Activated CD4-positive, CD25-positive, alpha-beta regulatory T cell (primary cell): ENCODE results near the gene HPS6.

Experiments used
- DNase-seq, 4 experiments: peaks; one replicate each; lab custom pipeline; 2025; lab: John Stamatoyannopoulos, UW

The HPS6 gene

GRCh38 chr10:102069071-102069470 lies 3.9 kb downstream of the HPS6 start:
- no peak for DNase-seq

- peak; percentile 45 to 73 (median 60) for DNase-seq
Observed at GRCh38 chr10:102072673-102073527, 7.8 kb downstream of the HPS6 start.

- DNase-seq, result no peak
Observed at GRCh38 chr10:102083541-102083940, 18.4 kb downstream of the HPS6 start.

- no peak for DNase-seq
Observed at GRCh38 chr10:102085336-102085735, 20.2 kb downstream of the HPS6 start.

DNA sequence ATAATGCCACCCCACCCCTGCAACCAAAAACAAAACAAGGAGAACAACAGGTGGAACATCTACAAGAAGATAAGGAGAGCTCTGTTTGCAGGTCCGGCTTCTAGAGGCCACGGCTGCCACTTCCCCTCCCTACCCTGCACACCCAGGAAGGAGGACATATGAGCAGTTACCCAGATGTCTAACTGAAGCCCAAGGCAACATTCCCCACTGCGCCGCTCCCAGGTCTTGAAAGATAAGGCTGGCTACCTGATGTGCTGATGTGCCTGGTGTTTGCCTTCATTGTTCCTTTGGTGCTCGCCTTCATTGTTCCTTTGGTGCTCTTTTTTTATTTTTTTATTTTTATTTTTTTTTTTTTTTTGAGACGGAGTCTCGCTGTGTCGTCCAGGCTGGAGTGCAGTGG lies 21.0 kb downstream of the HPS6 start:
- no peak for DNase-seq

DNA sequence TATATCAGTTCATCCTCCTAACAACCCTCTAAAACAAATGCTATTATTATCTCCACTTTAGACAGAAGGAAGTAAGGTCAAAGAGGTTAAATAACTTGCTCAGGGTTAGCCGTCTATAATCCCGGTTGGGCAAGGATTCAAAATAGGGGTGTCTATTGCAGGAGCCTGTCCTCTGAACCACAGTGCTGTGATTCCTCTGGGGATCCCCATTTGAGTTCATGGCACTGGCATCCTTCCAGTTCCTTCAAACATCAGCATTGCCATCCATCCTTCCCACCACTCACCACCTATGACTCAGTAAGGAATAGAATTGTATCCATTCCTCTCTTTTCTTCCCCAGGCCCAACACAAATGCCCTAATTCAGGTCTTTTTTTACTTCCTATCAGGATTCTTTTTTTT lies 25.6 kb downstream of the HPS6 start:
- no peak for DNase-seq

- DNase-seq, result no peak
Observed at GRCh38 chr10:102096449-102096848, 31.3 kb downstream of the HPS6 start.

- no peak for DNase-seq
Observed at GRCh38 chr10:102101152-102101551, 36.0 kb downstream of the HPS6 start.

- DNase-seq, result no peak
Observed at GRCh38 chr10:102102421-102102820, 37.3 kb downstream of the HPS6 start.

- DNase-seq, result no peak
Observed at GRCh38 chr10:102106998-102107397, 41.8 kb downstream of the HPS6 start.

- DNase-seq, result no peak
Observed at GRCh38 chr10:102109166-102110116, 44.3 kb downstream of the HPS6 start.

- DNase-seq, result no peak
Observed at GRCh38 chr10:102111276-102111675, 46.1 kb downstream of the HPS6 start.

DNA sequence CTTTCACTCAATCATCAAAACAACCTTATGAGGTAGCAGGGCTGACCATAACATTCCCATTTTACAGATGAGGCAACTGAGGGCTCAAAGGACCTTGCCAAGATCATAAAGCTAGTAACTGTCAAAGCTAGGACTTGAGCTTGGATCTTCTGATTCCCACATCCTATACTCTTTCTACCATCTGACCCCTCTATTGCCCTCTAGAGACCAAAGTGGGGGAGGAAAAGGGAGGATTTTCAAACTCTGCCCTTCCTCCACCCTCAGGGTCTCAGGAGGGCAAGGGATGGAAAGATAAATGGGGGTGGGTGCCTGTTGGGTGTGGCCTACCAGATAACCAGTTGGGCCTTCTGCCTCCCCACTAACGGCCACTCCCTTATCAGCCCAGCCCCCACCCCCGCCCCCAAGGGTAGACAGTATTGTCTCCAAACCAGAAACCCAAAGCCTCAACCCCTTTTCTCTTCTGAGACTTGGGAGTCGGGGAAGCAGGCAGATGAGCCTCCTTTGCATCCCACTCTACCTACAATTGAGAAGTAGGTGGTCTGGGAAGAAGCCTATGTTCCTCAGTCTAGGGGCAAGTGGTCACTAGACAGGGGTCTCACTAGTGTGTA lies 47.2 kb downstream of the HPS6 start:
- no peak for DNase-seq

DNA sequence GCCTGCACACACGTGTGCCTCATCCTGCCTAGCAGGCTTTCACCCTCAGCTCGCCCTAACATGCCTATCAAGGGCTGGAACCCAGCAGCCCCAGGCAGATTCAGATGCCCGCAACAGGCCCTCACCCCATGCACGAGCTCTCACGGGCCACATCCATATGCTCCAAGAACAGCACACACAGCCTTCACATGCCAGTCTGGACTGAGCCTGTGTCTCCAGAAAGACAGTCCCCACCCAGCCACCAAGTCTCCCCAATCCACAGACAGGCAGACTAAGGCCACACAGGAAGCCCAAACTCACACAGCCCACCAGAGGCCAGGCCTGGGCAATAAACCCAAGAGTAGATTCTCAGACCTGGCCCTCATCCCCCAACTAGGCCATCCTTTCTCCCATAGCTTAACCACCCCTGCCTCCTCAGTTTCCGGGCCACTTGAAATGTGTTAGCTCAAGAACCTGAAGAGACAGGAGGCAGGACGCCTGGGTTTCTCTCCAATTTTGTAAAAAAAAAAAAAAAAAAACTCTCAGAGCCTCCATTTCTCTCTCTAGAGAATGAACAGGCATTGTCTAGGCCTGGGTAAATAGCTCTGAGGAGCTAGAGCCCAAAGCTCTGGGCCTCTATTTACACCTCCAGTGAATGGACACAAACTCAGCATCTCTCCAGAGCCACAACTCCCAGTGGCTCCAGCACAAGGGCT lies 48.3 kb downstream of the HPS6 start:
- no peak for DNase-seq

DNA sequence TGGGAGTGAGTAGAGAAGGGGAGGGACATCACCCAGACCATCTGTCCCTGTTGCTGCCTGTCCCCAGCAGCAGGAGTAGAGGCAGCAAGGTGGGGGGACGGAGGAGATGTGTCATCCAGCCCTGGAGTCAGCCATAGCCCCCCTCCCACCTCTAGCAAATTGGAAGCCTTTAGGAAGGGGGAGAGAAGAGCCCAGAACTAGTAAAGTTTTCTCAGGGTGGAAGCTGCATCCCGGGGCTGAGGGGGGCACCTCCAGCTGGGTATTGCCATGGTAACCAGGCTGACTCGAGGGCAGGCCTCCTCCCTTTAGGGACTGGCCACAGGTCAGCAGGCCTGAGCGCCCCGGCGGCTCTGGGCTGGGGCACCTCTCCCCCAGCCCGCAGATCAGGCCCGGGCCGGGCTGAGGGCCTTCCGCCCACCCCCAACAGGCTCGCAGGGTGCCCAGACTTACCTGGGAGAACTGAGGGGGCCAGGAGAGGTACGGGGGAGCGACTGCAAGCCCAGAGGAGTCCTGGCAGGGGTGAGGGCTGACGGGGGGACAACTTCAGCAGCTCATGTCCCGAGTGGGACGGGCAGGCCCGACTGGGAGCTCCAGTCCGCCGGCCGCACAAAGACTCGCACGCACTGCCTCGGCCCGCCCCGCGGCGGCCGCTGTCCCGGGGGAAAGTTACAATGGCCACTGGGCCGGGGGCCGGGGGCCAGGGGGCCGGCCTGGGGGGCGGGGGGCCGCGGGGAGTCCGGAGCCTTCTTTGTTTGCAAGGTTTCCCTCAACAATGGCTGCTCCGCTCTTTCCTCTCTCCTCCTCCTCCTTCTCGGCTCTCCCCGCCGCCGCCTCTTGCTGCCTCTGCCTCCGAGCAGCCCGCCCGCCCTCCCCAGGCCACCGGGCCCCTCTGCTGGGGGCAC lies 49.1 kb downstream of the HPS6 start:
- DNase-seq, result no peak

DNA sequence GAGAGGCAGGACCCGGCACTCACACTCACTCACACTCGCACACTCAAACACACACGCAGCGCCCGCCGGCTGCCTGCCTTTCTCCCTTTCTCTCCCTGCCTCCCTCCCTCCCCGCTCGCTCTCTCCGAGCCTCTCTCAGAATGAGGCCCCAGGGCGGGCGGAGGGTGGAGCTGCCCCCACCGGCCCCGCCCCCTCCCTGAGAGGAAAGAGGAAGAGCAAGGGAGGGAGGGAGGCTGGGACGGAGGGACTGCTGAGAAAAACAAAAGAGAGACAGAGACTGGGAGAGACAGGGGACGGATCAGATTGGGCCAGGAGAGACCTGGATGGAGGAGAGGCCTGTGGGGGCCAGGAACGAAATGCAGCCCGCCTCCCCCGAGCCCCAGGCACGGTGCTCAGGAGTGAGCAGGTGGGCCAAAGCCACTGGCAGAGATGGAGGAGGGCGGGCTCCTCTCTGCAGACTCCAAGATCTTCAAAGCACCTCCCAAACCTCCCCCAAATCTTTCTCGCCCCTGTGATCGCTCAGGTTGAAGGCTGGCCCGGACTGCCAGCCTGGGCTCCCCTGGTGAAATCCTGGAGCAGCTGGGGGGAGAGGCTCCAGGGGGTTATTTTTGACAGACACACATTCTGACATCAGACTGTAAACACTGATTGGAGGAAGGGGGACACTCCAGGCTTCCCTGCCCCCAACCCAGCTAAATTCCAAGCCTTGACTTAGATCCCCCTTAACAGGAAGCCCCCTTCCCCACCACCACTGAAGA lies 49.9 kb downstream of the HPS6 start:
- DNase-seq, result peak; percentile 66 to 72 (median 70)

GRCh38 chr10:102115775-102116174 lies 50.6 kb downstream of the HPS6 start:
- DNase-seq, result no peak

DNA sequence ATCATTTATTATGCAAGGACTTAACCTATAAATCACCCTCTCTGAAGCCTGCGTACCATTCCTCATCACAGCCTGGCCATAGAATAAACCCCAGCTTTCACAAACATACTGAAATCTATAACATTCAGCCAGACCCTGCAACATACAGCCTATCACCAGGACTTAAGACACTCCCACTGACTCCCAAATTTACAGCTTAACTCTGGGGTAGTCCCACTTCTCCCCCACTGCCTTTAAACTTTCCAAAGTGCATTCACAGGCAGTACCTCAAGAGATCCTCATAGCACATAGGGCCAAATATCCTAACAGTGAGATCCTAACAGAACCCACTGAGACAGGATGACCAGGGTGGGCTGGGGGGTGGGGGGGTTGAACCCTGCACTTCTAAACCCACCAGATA lies 51.5 kb downstream of the HPS6 start:
- no peak for DNase-seq
